Activated CD4-positive, alpha-beta T cell treated with anti-CD3 and anti-CD28 coated beads for 4 hours (primary cell): ENCODE measurements around the gene HELZ.
"Not testable (repeated sequence)": the region's sequence is repeated elsewhere in the genome, so short reads cannot be mapped to it uniquely, and the experiment has no call there.

Experiments used
- DNase-seq, 2 donors: peaks; one replicate each; pipeline ENCODE4 v3.0.0-alpha.2; 2020

The HELZ gene

DNA sequence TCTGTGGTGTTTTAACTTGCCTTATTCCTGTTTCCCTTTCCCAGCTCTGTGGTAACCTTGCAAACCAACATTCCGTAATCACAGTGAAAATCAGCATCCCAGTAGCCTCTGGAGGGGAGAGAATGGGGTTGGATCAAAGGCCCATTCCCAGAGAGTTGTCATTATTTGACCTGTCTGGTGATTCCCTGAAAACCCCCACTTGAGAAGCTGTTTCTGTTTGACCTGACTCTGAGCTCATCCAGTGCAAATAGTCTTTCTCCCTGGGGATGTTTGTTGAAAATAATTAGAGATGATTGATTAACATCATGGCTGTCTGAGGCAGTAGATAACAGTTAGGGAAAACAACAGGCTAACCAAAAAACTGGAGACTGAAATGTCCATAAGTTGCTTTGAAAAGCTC, 197.6 kb downstream of the HELZ start:
- DNase-seq: no peak

DNA sequence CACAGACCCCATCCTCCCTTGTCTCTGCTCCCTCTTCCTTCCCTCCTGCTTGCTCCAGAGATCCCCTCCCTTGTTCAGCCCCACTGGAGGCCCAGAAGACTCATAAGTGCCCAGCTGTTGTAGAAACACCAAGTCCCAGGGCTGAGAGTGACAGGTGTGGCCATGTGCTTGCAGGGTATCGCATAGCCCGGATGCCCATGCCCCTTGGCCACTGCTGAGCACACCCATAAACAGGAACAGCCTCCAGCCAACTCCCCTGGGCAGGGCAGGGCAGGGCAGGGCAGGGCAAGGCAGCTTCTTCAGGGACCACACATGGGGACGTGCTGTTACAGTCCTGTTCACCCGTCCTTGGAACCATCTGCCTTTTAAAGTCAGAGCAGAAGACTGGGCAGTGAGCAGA, 198.6 kb downstream of the HELZ start:
- DNase-seq: no peak

GRCh38 chr17:67044940-67045339, 200.1 kb downstream of the HELZ start:
- no peak for DNase-seq

DNA sequence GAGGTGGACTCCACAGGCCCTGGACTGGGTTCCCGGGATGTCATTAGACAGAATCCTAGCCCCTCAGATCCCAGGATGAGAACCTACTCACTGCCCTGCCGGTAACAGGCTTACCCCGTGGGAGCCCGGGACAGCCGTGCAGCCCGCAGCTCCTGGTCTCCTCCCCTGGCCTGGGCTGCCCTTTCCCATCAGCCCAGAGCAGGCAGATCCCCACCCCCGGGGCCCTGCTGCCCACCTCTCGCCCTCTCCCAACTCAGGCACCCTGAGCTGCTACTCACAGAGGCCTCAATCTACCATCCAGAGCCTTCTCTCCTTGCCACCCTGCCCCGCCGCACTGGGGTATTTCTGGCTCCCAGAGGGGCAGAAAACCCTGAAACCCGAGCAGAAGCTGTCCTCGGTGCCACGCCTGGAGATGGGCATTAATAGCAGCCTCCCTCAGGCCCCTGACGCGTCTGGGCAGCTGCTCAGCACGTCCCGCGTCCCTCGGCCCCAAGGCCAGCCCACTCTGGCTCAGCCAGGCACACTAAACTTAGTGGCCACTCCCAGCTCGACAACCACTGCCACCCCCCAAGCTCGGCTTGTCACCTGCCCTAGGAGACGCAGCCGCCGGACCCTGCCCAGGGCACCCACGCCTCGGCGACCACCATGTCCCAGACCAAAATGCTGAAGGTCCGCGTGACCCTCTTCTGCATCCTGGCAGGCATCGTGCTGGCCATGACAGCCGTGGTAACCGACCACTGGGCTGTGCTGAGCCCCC, 200.8 kb downstream of the HELZ start, which contains the start of gene CACNG1:
CACNG1 (plus strand) TSS at position 539 of the 757 bp plus-strand sequence; CDS start at position 646, 107 bp downstream.
- DNase-seq: no peak

DNA sequence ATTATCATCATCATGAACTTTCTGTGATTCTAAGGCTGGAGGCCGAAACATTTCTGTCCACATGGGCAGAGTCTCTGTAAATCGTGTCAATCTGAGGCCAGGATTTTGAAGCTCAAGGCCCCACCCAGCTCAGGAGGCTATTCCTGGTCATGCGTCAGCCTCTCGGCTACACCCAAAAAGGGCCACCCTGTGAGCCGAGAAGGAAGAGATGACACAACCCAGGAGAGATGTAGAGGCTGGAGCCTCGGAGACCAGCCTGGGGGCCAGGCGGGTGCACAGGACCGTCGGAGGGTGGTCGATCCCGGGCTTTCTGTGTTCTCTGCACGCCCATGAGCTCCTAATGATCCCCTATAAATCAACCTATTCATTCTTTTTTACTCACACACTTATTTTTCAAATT, 201.7 kb downstream of the HELZ start:
- DNase-seq: no peak

- no peak for DNase-seq
Observed at GRCh38 chr17:67041941-67042899, 202.8 kb downstream of the HELZ start.

DNA sequence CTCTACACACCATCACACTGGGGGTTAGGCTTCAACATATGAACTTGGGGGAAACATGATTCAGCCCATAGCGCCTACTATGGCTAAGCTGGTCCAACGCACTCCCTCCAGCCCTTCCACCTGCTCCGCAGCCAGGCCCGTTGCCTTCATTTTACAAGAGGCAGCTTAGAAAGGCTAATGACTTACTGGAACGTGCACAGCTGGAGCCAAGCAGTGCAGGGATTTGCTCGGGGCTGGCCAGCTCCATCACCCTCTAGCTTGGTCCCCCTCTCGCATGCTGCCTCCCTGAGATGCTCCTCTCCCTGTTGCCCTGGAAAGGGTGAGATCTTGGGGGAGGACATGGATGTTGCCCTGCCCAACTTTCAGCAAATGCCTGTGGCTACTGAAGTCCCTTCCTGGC, 203.5 kb downstream of the HELZ start:
- DNase-seq: no peak

GRCh38 chr17:67041119-67041518, 203.9 kb downstream of the HELZ start:
- DNase-seq: not testable (repeated sequence)

GRCh38 chr17:67040652-67041051, 204.3 kb downstream of the HELZ start:
- DNase-seq: no peak

DNA sequence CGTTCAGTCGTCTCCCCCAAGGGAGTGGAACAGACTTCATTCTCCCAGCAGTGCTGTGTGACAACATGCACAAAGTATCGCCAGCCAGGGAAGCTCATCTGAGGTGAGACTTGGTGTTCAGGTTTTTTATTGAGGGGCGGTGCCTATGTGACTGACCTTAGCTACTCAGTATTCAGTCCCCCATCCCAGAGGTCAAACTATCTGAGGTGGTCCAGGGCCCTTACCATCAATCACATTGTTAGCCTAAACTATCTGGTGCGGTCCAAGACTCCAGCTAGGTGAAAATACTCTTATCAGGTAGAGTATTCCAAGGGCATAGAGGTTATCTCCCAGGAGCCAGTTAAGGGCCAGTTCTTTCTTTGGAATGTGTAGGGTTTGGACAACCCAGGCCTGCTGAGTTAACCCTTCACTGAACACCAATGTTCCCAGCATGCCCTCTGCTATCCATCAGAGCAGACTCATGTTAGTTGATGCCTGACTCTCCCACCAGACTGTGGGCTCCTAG, 206.1 kb downstream of the HELZ start:
- DNase-seq: no peak

DNA sequence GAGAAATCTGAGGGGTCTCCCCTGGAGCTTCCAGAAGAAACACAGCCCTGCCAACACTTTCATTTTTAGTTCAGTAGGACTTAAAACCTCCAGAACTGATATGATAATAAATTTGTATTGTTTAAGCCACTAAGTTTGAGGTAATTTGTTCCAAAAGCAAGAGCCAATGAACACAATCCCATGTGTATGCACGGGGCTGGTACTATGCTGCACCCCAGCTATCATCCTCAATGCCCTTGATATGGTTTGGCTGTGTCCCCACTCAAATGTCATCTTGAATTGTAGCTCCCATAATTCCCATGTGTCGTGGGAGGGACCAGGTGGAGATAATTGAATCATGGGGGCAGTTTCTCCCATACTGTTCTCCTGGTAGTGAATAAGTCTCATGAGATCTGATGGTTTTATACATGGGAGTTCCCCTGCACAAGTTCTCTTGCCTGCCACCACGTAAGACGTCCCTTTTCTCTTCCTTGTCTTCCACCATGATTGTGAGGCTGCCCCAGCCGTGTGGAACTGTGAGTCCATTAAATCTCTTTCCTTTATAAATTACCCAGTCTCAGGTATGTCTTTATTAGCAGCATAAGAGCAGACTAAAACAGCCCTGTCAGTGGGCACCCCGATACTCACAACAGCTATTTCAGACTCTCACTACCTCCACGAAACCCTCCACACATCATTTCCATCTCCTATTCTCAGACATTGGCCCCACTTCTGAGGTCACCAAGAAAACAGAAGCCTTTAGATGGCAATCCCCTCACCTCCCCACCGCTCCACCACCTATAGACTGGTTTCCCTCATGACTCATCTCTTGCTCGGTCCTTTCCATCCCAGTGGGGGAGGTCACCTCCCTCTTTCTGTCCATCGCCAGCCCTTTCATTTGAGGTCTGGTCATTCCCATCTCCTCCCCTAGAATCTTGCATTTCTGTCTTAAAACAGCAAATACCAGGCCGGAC, 209.6 kb downstream of the HELZ start:
- DNase-seq: no peak

DNA sequence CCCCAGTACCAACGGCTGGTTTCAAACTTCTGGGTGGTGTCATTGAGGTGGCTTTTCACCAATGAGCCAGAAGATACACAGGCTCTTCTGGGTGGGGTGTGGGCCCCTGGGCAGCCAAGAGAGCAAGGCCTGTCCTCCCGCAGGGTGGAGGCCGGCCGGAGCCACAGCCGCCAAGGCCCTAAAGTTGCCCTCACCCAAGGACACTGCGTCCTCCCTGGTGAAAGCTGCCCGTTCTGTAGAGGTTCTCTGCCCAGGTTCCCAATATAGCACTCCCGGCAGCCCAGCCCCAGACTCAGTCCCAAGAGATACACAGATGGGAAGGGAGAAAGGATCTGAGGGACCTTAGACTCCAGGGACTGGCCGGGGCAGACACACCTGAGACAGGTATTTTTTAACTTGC, 211.4 kb downstream of the HELZ start:
- no peak for DNase-seq

DNA sequence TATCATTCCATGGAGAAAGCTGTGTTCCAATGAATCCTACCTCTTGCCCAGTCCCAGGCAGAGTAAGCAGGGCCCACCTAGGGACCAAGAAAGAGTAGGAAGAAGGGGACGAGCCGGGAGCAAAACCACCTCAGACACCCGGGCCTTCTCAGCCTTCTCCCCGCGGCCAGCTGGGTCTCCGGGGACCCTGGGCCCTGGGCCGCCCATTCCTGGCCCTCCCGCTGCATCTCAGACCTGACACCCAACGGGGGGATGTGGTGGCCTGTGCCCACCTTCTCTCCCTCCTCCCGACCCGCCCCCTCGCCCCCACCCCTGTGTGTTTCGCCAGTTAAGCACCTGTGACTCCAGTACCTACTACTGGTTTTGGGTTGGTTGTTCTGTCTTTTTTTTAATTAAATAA, 212.0 kb downstream of the HELZ start:
- DNase-seq: no peak

GRCh38 chr17:67032382-67032781, 212.6 kb downstream of the HELZ start:
- no peak for DNase-seq

GRCh38 chr17:67030641-67031040, 214.4 kb downstream of the HELZ start:
- no peak for DNase-seq

GRCh38 chr17:67027031-67027628, 217.9 kb downstream of the HELZ start:
- DNase-seq: no peak

- DNase-seq: no peak
Observed at GRCh38 chr17:67026341-67026740, 218.7 kb downstream of the HELZ start.

- DNase-seq: no peak
Observed at GRCh38 chr17:67025216-67025792, 219.7 kb downstream of the HELZ start.

GRCh38 chr17:67024736-67025135, 220.3 kb downstream of the HELZ start:
- DNase-seq: no peak

DNA sequence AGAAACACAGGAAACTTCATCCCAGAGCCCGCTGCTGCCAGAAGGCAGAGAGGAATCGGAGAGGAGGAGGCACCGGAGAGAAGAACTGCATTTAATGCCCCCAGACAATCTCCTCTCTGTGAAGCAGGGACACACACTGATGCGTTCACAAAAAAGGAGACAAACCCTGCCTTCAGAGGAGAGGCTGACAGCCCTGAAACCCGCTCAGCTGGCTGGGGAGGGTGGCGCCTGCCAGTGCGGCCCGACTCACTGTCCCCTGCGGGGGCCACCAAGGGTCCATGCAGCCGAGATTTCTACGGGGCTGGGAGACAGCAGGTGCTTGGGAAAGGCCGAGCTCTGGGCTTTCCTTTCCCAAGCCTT, 222.6 kb downstream of the HELZ start:
- no peak for DNase-seq

DNA sequence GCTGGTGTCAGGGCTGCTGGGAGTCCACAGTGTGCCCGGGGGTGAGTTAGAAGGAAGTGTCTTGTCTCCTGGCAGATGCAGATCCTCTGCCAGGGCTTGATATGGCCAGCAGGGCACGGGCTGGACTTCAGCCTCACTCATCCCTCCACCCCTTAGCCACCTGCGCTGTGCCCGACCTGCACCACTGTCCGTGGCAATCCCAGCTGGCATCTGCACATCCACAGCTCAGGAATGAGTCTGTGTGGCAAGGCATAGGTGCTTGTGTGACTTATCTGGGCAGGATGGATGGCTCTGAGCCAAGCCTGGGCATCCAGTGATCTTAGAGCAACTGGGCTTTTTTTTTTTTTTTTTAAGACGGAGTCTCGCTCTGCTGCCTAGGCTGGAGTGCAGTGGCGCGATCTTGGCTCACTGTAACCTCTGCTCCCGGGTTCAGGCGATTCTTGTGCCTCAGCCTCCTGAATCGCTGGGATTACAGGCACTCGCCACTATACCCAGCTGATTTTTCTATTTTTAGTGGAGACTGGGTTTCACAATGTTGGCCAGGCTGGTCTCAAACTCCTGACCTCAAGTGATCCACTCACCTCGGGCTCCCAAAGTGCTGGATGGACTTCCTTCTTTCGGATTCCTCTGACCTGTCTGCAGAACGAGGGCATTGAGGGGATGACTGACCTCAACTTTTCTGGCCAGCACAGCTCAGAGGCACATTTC, 223.1 kb downstream of the HELZ start:
- DNase-seq: no peak
